ENCODE measurements around the gene PNRC1.
A peak's percentile ranks its signal among the peaks of the same experiment; 100 is the strongest.

Gene PNRC1

DNA sequence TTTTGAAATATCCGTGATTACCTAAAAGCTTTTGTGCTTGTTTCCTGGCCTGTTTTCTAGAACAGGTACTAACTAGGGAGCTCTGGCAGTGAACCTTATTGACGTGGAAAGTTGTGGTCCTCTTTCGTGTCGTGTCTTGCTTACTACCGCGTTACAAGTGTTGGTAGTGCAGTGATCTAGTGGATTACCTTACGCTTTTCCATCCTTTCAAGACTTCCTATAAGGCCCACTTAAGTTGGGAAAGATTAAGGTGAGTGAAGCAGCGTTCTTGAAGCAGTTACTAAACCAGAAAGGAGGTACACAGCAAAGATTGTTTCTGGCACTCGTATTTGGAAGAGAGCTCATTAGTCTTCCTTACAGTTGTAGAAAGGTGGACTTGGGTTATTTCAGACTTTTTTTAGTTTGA lies 1.9 kb downstream of the PNRC1 start:
- Histone ChIP-seq H3K27ac (ENCODE audit: low read length) (peak overlapping the region; percentile 95), H3K9ac (ENCODE audit: low read depth, low read length) (peak overlapping the region; percentile 97), H4K20me1 (ENCODE audit: insufficient read depth, low read length) (peaks cover 26% of the 10 kb centered on the region), H3K27me3 (ENCODE audit: insufficient read depth, low read length, poor library complexity) (no peaks in the 10 kb centered on the region), H2AFZ (ENCODE audit: low read depth, low read length) (no peak overlapping the region), H3K79me2 (ENCODE audit: insufficient read depth, low read length) (peaks cover 40% of the 10 kb centered on the region), H3K9me3 (ENCODE audit: insufficient read depth, low read length, severe bottlenecking) (no peaks in the 10 kb centered on the region), H3K36me3 (ENCODE audit: insufficient read depth, low read length) (peaks cover 41% of the 10 kb centered on the region), H3K4me1 (ENCODE audit: insufficient read depth, low read length) (peaks cover 30% of the 10 kb centered on the region), H3K4me3 (ENCODE audit: low read depth in 1 of 2, low read length in 2 of 2) (peak overlapping the region; percentile 97), H3K4me2 (ENCODE audit: insufficient read depth, low read length) (peak overlapping the region; percentile 85)
- DNase-seq (no peak), ATAC-seq (ENCODE audit: insufficient read depth, low read depth) (no peak)
- TF ChIP-seq, protein P1, sequence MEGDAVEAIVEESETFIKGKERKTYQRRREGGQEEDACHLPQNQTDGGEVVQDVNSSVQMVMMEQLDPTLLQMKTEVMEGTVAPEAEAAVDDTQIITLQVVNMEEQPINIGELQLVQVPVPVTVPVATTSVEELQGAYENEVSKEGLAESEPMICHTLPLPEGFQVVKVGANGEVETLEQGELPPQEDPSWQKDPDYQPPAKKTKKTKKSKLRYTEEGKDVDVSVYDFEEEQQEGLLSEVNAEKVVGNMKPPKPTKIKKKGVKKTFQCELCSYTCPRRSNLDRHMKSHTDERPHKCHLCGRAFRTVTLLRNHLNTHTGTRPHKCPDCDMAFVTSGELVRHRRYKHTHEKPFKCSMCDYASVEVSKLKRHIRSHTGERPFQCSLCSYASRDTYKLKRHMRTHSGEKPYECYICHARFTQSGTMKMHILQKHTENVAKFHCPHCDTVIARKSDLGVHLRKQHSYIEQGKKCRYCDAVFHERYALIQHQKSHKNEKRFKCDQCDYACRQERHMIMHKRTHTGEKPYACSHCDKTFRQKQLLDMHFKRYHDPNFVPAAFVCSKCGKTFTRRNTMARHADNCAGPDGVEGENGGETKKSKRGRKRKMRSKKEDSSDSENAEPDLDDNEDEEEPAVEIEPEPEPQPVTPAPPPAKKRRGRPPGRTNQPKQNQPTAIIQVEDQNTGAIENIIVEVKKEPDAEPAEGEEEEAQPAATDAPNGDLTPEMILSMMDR (IDR thresholded peaks at IDR 0.05; ENCODE audit: borderline replicate concordance, extremely low read depth, low read length, poor library complexity, severe bottlenecking) = no peak

DNA sequence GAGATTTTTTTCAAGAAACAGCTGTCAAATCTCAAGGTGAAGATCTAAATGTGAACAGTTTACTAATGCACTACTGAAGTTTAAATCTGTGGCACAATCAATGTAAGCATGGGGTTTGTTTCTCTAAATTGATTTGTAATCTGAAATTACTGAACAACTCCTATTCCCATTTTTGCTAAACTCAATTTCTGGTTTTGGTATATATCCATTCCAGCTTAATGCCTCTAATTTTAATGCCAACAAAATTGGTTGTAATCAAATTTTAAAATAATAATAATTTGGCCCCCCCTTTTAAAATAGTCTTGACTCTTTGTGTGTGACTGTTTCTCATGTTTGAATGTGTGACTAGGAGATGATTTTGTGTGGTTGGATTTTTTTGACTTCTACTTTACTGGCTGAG lies 4.0 kb downstream of the PNRC1 start:
- H3K4me3 ChIP-seq (ENCODE audit: low read depth in 1 of 2, low read length in 2 of 2) = no peak overlapping the region

DNA sequence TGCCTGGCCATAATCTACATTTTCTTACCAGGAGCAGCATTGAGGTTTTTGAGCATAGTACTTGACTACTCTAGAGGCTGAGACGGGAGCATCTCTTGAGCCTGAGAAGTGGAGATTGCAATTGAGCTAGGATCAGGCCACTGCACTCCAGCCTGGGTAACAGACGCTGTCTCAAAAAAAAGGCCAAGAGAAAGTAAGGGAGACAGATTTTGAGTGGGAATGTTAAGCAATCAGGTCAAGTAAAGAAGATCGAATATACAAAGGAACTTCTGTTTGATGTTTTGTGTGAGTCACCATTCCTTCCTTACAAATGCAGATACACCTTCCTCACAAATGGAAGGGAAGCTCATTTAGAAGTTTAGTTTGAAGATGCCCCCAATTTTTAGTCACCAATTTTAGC lies 4.4 kb downstream of the PNRC1 start:
- Histone ChIP-seq H3K36me3 (ENCODE audit: insufficient read depth, low read length) (peaks cover 41% of the 10 kb centered on the region), H4K20me1 (ENCODE audit: insufficient read depth, low read length) (peaks cover 26% of the 10 kb centered on the region), H3K27me3 (ENCODE audit: insufficient read depth, low read length, poor library complexity) (no peaks in the 10 kb centered on the region), H3K79me2 (ENCODE audit: insufficient read depth, low read length) (peaks cover 40% of the 10 kb centered on the region), H3K9me3 (ENCODE audit: insufficient read depth, low read length, severe bottlenecking) (no peaks in the 10 kb centered on the region), H3K27ac (ENCODE audit: low read length) (no peak overlapping the region), H3K9ac (ENCODE audit: low read depth, low read length) (no peak overlapping the region), H2AFZ (ENCODE audit: low read depth, low read length) (no peak overlapping the region), H3K4me2 (ENCODE audit: insufficient read depth, low read length) (no peak overlapping the region), H3K4me3 (ENCODE audit: low read depth in 1 of 2, low read length in 2 of 2) (no peak overlapping the region), H3K4me1 (ENCODE audit: insufficient read depth, low read length) (peaks cover 19% of the 10 kb centered on the region)
- ATAC-seq (ENCODE audit: insufficient read depth, low read depth) (no peak), DNase-seq (no peak)
- TF ChIP-seq EZH2 (IDR thresholded peaks at IDR 0.05; ENCODE audit: borderline replicate concordance, low read depth, low read length, severe bottlenecking) = no peak
- TF ChIP-seq, protein P1 (IDR thresholded peaks at IDR 0.05; ENCODE audit: borderline replicate concordance, extremely low read depth, low read length, poor library complexity, severe bottlenecking) = no peak

More for the DNA sequence above, 4.0 kb downstream of the PNRC1 start:
- Histone ChIP-seq H3K27me3 (ENCODE audit: insufficient read depth, low read length, poor library complexity) (no peaks in the 10 kb centered on the region), H3K4me1 (ENCODE audit: insufficient read depth, low read length) (peaks cover 19% of the 10 kb centered on the region), H3K4me2 (ENCODE audit: insufficient read depth, low read length) (no peak overlapping the region), H3K79me2 (ENCODE audit: insufficient read depth, low read length) (peaks cover 40% of the 10 kb centered on the region), H2AFZ (ENCODE audit: low read depth, low read length) (no peak overlapping the region), H3K9ac (ENCODE audit: low read depth, low read length) (no peak overlapping the region), H3K27ac (ENCODE audit: low read length) (no peak overlapping the region), H3K9me3 (ENCODE audit: insufficient read depth, low read length, severe bottlenecking) (no peaks in the 10 kb centered on the region), H4K20me1 (ENCODE audit: insufficient read depth, low read length) (peaks cover 26% of the 10 kb centered on the region), H3K36me3 (ENCODE audit: insufficient read depth, low read length) (peaks cover 41% of the 10 kb centered on the region)
- TF ChIP-seq, protein P1 (IDR thresholded peaks at IDR 0.05; ENCODE audit: borderline replicate concordance, extremely low read depth, low read length, poor library complexity, severe bottlenecking) = no peak
- no peak for TF ChIP-seq EZH2 (IDR thresholded peaks at IDR 0.05; ENCODE audit: borderline replicate concordance, low read depth, low read length, severe bottlenecking)
- ATAC-seq (ENCODE audit: insufficient read depth, low read depth) (no peak), DNase-seq (no peak)

Measured in DND-41 (cell line).